Daoy (cell line): ENCODE results near the gene NUDT22. TPM values are rescaled to one million over a fixed set of nuclear protein-coding genes. Genes with fewer than 3 reads are reported as not detected.

ENCODE experiments used
- DNase-seq: peaks from one replicate; pipeline ENCODE4 v3.0.0-alpha.2; 2015; ENCODE audit warnings: low read depth
- total RNA-seq: library from RNA; depleted of rRNA; stranded (reverse); fragments of >200 nt; shearing (Covaris generic); gene quantifications from 2 replicates; pipeline ENCODE4 v1.2.3, GENCODE V29; 2014

The NUDT22 gene
- total RNA-seq, 1 experiment from 2014 or later, result 43.1 TPM

GRCh38 chr11:64227405-64227956 lies 1.4 kb downstream of the NUDT22 start:
- no peak for DNase-seq

GRCh38 chr11:64229090-64229743 lies 3.1 kb downstream of the NUDT22 start:
- DNase-seq, result no peak

GRCh38 chr11:64229744-64230170 lies 3.7 kb downstream of the NUDT22 start:
- DNase-seq, result no peak

GRCh38 chr11:64230171-64230984 lies 4.3 kb downstream of the NUDT22 start, which contains the start of gene DNAJC4:
Gene DNAJC4 (plus strand): TSS chr11:64230548. CDS start chr11:64230855, 307 bp downstream.
- peak; percentile 93 for DNase-seq

GRCh38 chr11:64230985-64231365 lies 4.9 kb downstream of the NUDT22 start:
- no peak for DNase-seq

- no peak for DNase-seq
These were observed 5.5 kb downstream of the NUDT22 start for GRCh38 chr11:64231546-64231945.

- no peak for DNase-seq
These were observed 6.3 kb downstream of the NUDT22 start for GRCh38 chr11:64232182-64232966.

GRCh38 chr11:64232967-64233315 lies 6.9 kb downstream of the NUDT22 start:
- DNase-seq, result no peak

- DNase-seq, result peak; percentile 71
These were observed 8.0 kb downstream of the NUDT22 start, which contains the start of gene VEGFB for GRCh38 chr11:64233913-64234586. Gene VEGFB (plus strand): TSS chr11:64234584. CDS start chr11:64234834, 250 bp downstream.

- DNase-seq, result peak; percentile 54
These were observed 8.7 kb downstream of the NUDT22 start for GRCh38 chr11:64234647-64235379.

- DNase-seq, result no peak
These were observed 9.5 kb downstream of the NUDT22 start for GRCh38 chr11:64235437-64236161.

- DNase-seq, result no peak
These were observed 11.4 kb downstream of the NUDT22 start for GRCh38 chr11:64237484-64237951.

- no peak for DNase-seq
These were observed 12.0 kb downstream of the NUDT22 start for GRCh38 chr11:64238076-64238475.

GRCh38 chr11:64238999-64239398 lies 12.9 kb downstream of the NUDT22 start:
- no peak for DNase-seq

- no peak for DNase-seq
These were observed 13.8 kb downstream of the NUDT22 start for GRCh38 chr11:64239662-64240434.

GRCh38 chr11:64240435-64241240 lies 14.6 kb downstream of the NUDT22 start, which contains the start of gene FKBP2:
Gene FKBP2 (plus strand): TSS chr11:64241095. CDS start chr11:64242388, 1,293 bp downstream.
- DNase-seq, result peak; percentile 98

GRCh38 chr11:64241241-64241490 lies 15.1 kb downstream of the NUDT22 start:
- DNase-seq, result peak; percentile 99
